IMR-90 (cell line): ENCODE measurements around the gene GPHA2. TPM values are rescaled to one million over a fixed set of nuclear protein-coding genes. Genes with fewer than 3 reads are reported as not detected.

Experiments used
- ATAC-seq: fragments of 200-7000 bp; cut with Tn5 transposase; 2 replicates; pipeline ENCODE4 v1.9.1; 2020; ENCODE audit warnings: low read depth, mild to moderate bottlenecking, moderate library complexity
- BruUV-seq: library from RNA; stranded (reverse); fragments of 400-500 nt; replicated peaks from 2 replicates; lab custom pipeline; 2021; lab: Mats Ljungman, UMichigan
- CTCF ChIA-PET: fragments of 300-600 bp; formaldehyde crosslinking; extraction: SDS; loops from one replicate; lab custom pipeline; 2021; ENCODE audit warnings: antibody characterized with exemption; lab: Yijun Ruan, JAX
- POLR2A ChIA-PET: fragments of 300-600 bp; sonication (Branson Sonifier 250); formaldehyde crosslinking; loops from one replicate; lab custom pipeline; 2022; ENCODE audit warnings: antibody characterized with exemption; ENCODE audit not compliant: unreplicated experiment; lab: Charles Lee
- DNase-seq: peaks from one replicate; pipeline ENCODE4 v3.0.0; 2013
- H2AFZ ChIP-seq: replicated peaks from 2 replicates; pipeline ENCODE3; 2013; ENCODE audit warnings: low read length, mild to moderate bottlenecking; ENCODE audit not compliant: poor library complexity
- H2AK5ac ChIP-seq: 2 replicates; pipeline ENCODE4 v1.6.1; 2013; ENCODE audit warnings: low read depth, low read length, inconsistent platforms
- H2AK9ac ChIP-seq: replicated peaks from 2 replicates; pipeline ENCODE3; 2013; ENCODE audit warnings: mild to moderate bottlenecking, low read depth, low read length, moderate library complexity; ENCODE audit not compliant: poor library complexity
- H2BK120ac ChIP-seq: 2 replicates; pipeline ENCODE4 v1.6.1; 2013; ENCODE audit warnings: low read depth, low read length, inconsistent platforms
- H2BK15ac ChIP-seq: 3 replicates; pipeline ENCODE4 v1.6.1; 2013; ENCODE audit warnings: low read depth, low read length, inconsistent platforms
- H2BK20ac ChIP-seq: 2 replicates; pipeline ENCODE4 v1.6.1; 2013; ENCODE audit warnings: low read depth, mild to moderate bottlenecking, inconsistent platforms, low read length, moderate library complexity
- H2BK5ac ChIP-seq: 2 replicates; pipeline ENCODE4 v1.6.1; 2013; ENCODE audit warnings: mild to moderate bottlenecking, low read depth, low read length, inconsistent platforms; ENCODE audit not compliant: poor library complexity, severe bottlenecking
- H3K14ac ChIP-seq: replicated peaks from 2 replicates; pipeline ENCODE4 v1.6.1; 2013; ENCODE audit warnings: low read depth, low read length, inconsistent platforms
- H3K18ac ChIP-seq: 2 replicates; pipeline ENCODE4 v1.6.1; 2013; ENCODE audit warnings: low read depth, low read length, control low read depth
- H3K23ac ChIP-seq: 2 replicates; pipeline ENCODE4 v1.6.1; 2013; ENCODE audit warnings: low read depth, low read length, inconsistent platforms
- H3K27ac ChIP-seq: 2 replicates; pipeline ENCODE4 v1.5.1; 2013; ENCODE audit warnings: mild to moderate bottlenecking, control low read depth, low read length; ENCODE audit not compliant: insufficient read depth
- H3K27me3 ChIP-seq: 2 replicates; pipeline ENCODE4 v1.6.1; 2013; ENCODE audit warnings: low read length; ENCODE audit not compliant: control insufficient read depth, insufficient read depth
- H3K36me3 ChIP-seq: 2 replicates; pipeline ENCODE4 v1.6.1; 2013; ENCODE audit warnings: low read length, mixed read lengths; ENCODE audit not compliant: control insufficient read depth, insufficient read depth
- H3K4ac ChIP-seq: 2 replicates; pipeline ENCODE4 v1.6.1; 2013; ENCODE audit warnings: low read depth, low read length, inconsistent platforms
- H3K4me1 ChIP-seq: 2 replicates; pipeline ENCODE4 v1.6.1; 2013; ENCODE audit warnings: low read length, mixed read lengths; ENCODE audit not compliant: control insufficient read depth, insufficient read depth
- H3K4me2 ChIP-seq: 2 replicates; pipeline ENCODE4 v1.6.1; 2013; ENCODE audit warnings: low read depth, mild to moderate bottlenecking, control low read depth, low read length, moderate library complexity
- H3K4me3 ChIP-seq: 2 replicates; pipeline ENCODE4 v1.5.1; 2013; ENCODE audit warnings: low read depth, mild to moderate bottlenecking, control low read depth, low read length, moderate library complexity; ENCODE audit not compliant: insufficient read depth
- H3K56ac ChIP-seq: 2 replicates; pipeline ENCODE4 v1.6.1; 2013; ENCODE audit warnings: low read length, inconsistent platforms; ENCODE audit not compliant: insufficient read depth; ENCODE audit errors: extremely low read depth
- H3K79me1 ChIP-seq, 2 experiments: 2 replicates each; pipeline ENCODE4 v1.6.1; 2013; ENCODE audit warnings: low read length in 2 of 2, inconsistent platforms in 1 of 2, low read depth in 1 of 2
- H3K9ac ChIP-seq: 2 replicates; pipeline ENCODE4 v1.6.1; 2013; ENCODE audit warnings: low read depth, low read length, control low read depth
- H3K9me1 ChIP-seq: 2 replicates; pipeline ENCODE4 v1.6.1; 2013; ENCODE audit warnings: low read length, inconsistent platforms; ENCODE audit not compliant: insufficient read depth
- H3K9me3 ChIP-seq: 2 replicates; pipeline ENCODE4 v1.6.1; 2013; ENCODE audit warnings: low read length; ENCODE audit not compliant: control insufficient read depth, insufficient read depth
- H4K20me1 ChIP-seq: 2 replicates; pipeline ENCODE4 v1.6.1; 2013; ENCODE audit warnings: low read length, inconsistent platforms; ENCODE audit not compliant: insufficient read depth
- H4K5ac ChIP-seq: 2 replicates; pipeline ENCODE4 v1.6.1; 2013; ENCODE audit warnings: mild to moderate bottlenecking, low read depth, low read length, control low read depth
- H4K8ac ChIP-seq, 2 experiments: 2 replicates each; pipeline ENCODE4 v1.6.1; 2013; ENCODE audit warnings: low read depth in 2 of 2, low read length in 2 of 2, control low read depth in 1 of 2, inconsistent platforms in 1 of 2
- H4K91ac ChIP-seq: 2 replicates; pipeline ENCODE4 v1.6.1; 2013; ENCODE audit warnings: low read depth, low read length, inconsistent platforms; ENCODE audit not compliant: insufficient read depth
- BHLHE40 ChIP-seq: fragments of 150-350 bp; IDR thresholded peaks from 2 replicates; pipeline ENCODE4 v1.6.1; 2016; ENCODE audit warnings: mild to moderate bottlenecking, low read depth, low read length
- CEBPB ChIP-seq: IDR thresholded peaks from 2 replicates; pipeline ENCODE4 v1.6.1; 2012; ENCODE audit warnings: low read depth, low read length, improper control_type of control experiment
- CHD1 ChIP-seq: IDR thresholded peaks from 2 replicates; pipeline ENCODE4 v1.6.1; 2012; ENCODE audit warnings: low read depth, low read length, improper control_type of control experiment
- CTCF ChIP-seq: conservative IDR thresholded peaks from 2 replicates; pipeline ENCODE4 v1.5.1; 2012; ENCODE audit warnings: mild to moderate bottlenecking, low read depth, low read length, improper control_type of control experiment
- FOS ChIP-seq: fragments of 150-350 bp; IDR thresholded peaks from 2 replicates; pipeline ENCODE4 v1.6.1; 2016; ENCODE audit warnings: low read depth, low read length
- MAFK ChIP-seq: IDR thresholded peaks from 2 replicates; pipeline ENCODE4 v1.6.1; 2012; ENCODE audit warnings: low read depth, low read length, improper control_type of control experiment
- MAZ ChIP-seq: IDR thresholded peaks from 2 replicates; pipeline ENCODE4 v1.6.1; 2012; ENCODE audit warnings: low read depth, mild to moderate bottlenecking, low read length, improper control_type of control experiment, moderate library complexity, borderline replicate concordance
- MXI1 ChIP-seq: IDR thresholded peaks from 2 replicates; pipeline ENCODE4 v1.6.1; 2012; ENCODE audit warnings: low read depth, mild to moderate bottlenecking, low read length, moderate library complexity, borderline replicate concordance
- NFE2L2 ChIP-seq: fragments of 150-350 bp; IDR thresholded peaks from 2 replicates; pipeline ENCODE4 v1.6.1; 2016; ENCODE audit warnings: low read depth, mild to moderate bottlenecking, low read length
- POLR2A ChIP-seq: IDR thresholded peaks from 2 replicates; pipeline ENCODE4 v1.6.1; 2012; ENCODE audit warnings: mild to moderate bottlenecking, low read depth, low read length
- RAD21 ChIP-seq: IDR thresholded peaks from 2 replicates; pipeline ENCODE4 v1.6.1; 2012; ENCODE audit warnings: low read length, improper control_type of control experiment
- RCOR1 ChIP-seq: IDR thresholded peaks from 2 replicates; pipeline ENCODE4 v1.6.1; 2012; ENCODE audit warnings: mild to moderate bottlenecking, low read length, improper control_type of control experiment; ENCODE audit not compliant: insufficient replicate concordance
- RFX5 ChIP-seq: IDR thresholded peaks from 2 replicates; pipeline ENCODE4 v1.8.0; 2012; ENCODE audit warnings: low read depth, mild to moderate bottlenecking, low read length, moderate library complexity
- SMC3 ChIP-seq: fragments of 150-350 bp; IDR thresholded peaks from 2 replicates; pipeline ENCODE4 v1.6.1; 2016; ENCODE audit warnings: low read depth, mild to moderate bottlenecking, antibody characterized with exemption, low read length, moderate library complexity
- WGBS, 2 experiments: methylation state at CpG; one replicate each; pipeline versions ENCODE4 v1.1.5 to v1.1.7; 2013; ENCODE audit warnings: missing lambda C conversion rate in 2 of 2; ENCODE audit not compliant: insufficient read length in 1 of 2; ENCODE audit errors: extremely low coverage in 2 of 2; 5-methylcytosine and 5-hydroxymethylcytosine counted together
- dilution Hi-C: fragments of 300-500 bp; cut with HindIII; formaldehyde crosslinking; loops from one replicate; pipeline ENCODE4 v1.14.3; 2018; ENCODE audit warnings: low sequenced_read_pairs; ENCODE audit not compliant: unreplicated experiment
- in situ Hi-C: fragments of 300-500 bp; cut with MboI; formaldehyde crosslinking; loops from 3 replicates; pipeline ENCODE4 v1.14.3; 2019; ENCODE audit warnings: low sequenced_read_pairs, inconsistent platforms, mixed read lengths
- intact Hi-C: fragments of 100-400 bp; cut with micrococcal nuclease; formaldehyde crosslinking; loops from 2 replicates; pipeline ENCODE4 v1.10.0; 2022
- polyA plus RNA-seq, 3 experiments: library from polyadenylated mRNA; depleted of rRNA; stranded (reverse); fragments of >200 nt; gene quantifications; 2 replicates each; pipeline ENCODE4 v1.2.3, GENCODE V29; 2012; ENCODE audit warnings: low replicate concordance in 1 of 3
- total RNA-seq: library from RNA; depleted of rRNA; stranded (reverse); fragments of >200 nt; gene quantifications from 2 replicates; pipeline ENCODE4 v1.2.3, GENCODE V29; 2012
- TF ChIP-seq, protein P1 (sequence below): fragments of 150-350 bp; IDR thresholded peaks from 2 replicates; pipeline ENCODE4 v1.6.1; 2016; ENCODE audit warnings: low read depth, mild to moderate bottlenecking, low read length, moderate library complexity, borderline replicate concordance
- TF ChIP-seq, protein P2 (sequence below): fragments of 150-350 bp; IDR thresholded peaks from 2 replicates; pipeline ENCODE4 v1.6.1; 2017; ENCODE audit warnings: mild to moderate bottlenecking, antibody characterized with exemption, low read length, low read depth

The GPHA2 gene
- total and polyA plus RNA-seq, 2 of the 4 experiments (the other 2 are of a cell fraction), result not detected

- Histone ChIP-seq H3K56ac (no peak overlapping the region), H2BK120ac (no peak overlapping the region), H4K8ac (no peak overlapping the region), H2BK5ac (no peak overlapping the region), H3K23ac (no peak overlapping the region), H3K9me3 (no peaks in the 10 kb centered on the region), H2BK15ac (no peak overlapping the region), H3K4me2 (no peak overlapping the region), H2AFZ (no peak overlapping the region), H3K27me3 (no peaks in the 10 kb centered on the region), H3K9ac (no peak overlapping the region), H2AK9ac (no peak overlapping the region), H3K36me3 (peaks cover 46% of the 10 kb centered on the region), H2BK20ac (no peak overlapping the region), H4K20me1 (no peaks in the 10 kb centered on the region; the same call in 1 of the 2 replicates), H3K18ac (no peak overlapping the region), H3K4me1 (peaks cover 5% of the 10 kb centered on the region), H3K14ac (no peak overlapping the region), H3K4me3 (no peak overlapping the region), H3K9me1 (no peaks in the 10 kb centered on the region), H4K5ac (no peak overlapping the region), H3K4ac (no peak overlapping the region), H4K91ac (no peak overlapping the region), H3K27ac (no peak overlapping the region), H3K79me1 (peaks cover 7 to 26% of the 10 kb centered on the region in 2 experiments), H2AK5ac (no peak overlapping the region)
- in situ Hi-C loops, result no loop called here
- intact Hi-C loops, result no loop called here
- TF ChIP-seq, protein P1, sequence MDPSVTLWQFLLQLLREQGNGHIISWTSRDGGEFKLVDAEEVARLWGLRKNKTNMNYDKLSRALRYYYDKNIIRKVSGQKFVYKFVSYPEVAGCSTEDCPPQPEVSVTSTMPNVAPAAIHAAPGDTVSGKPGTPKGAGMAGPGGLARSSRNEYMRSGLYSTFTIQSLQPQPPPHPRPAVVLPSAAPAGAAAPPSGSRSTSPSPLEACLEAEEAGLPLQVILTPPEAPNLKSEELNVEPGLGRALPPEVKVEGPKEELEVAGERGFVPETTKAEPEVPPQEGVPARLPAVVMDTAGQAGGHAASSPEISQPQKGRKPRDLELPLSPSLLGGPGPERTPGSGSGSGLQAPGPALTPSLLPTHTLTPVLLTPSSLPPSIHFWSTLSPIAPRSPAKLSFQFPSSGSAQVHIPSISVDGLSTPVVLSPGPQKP, result no peak
- no peak for TF ChIP-seq NFE2L2
- no peak for TF ChIP-seq FOS
- no peak for TF ChIP-seq CTCF
- no peak for TF ChIP-seq POLR2A
- no peak for TF ChIP-seq BHLHE40
- no peak for TF ChIP-seq MAFK
- no peak for TF ChIP-seq RFX5
- no peak for TF ChIP-seq MAZ
- no peak for TF ChIP-seq CHD1
- TF ChIP-seq RAD21, result no peak
- TF ChIP-seq RCOR1, result no peak
- no peak for TF ChIP-seq CEBPB
- TF ChIP-seq, protein P2, sequence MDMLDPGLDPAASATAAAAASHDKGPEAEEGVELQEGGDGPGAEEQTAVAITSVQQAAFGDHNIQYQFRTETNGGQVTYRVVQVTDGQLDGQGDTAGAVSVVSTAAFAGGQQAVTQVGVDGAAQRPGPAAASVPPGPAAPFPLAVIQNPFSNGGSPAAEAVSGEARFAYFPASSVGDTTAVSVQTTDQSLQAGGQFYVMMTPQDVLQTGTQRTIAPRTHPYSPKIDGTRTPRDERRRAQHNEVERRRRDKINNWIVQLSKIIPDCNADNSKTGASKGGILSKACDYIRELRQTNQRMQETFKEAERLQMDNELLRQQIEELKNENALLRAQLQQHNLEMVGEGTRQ, result no peak
- no peak for TF ChIP-seq SMC3
- TF ChIP-seq MXI1, result no peak
- CTCF ChIA-PET, result interaction anchor here (1.4 kb wide), 1 partner anchor 65 kb away, joined by 4 read pairs; no protein-coding TSS in a partner anchor
- WGBS, 2 experiments, result 95% methylated on average over 4 of the region's 18 CpGs; no CpG with 5 or more reads in 1 of the 2 experiments
- no peak for DNase-seq
- POLR2A ChIA-PET, result no interaction called here
- dilution Hi-C loops, result no loop called here
- no TSS peak for BruUV-seq
- ATAC-seq, result no peak
Observed at GRCh38 chr11:64913171-64913727, 22.4 kb downstream of the GPHA2 start.
